UCSD-AML1 (cell line): ENCODE data around the gene TFF1.
A peak's percentile ranks its signal among the peaks of the same experiment; 100 is the strongest.
"Not testable (repeated sequence)": the region's sequence is repeated elsewhere in the genome, so short reads cannot be mapped to it uniquely, and the experiment has no call there.

Experiments used
- DNase-seq: peaks from one replicate; lab custom pipeline; 2025; ENCODE audit not compliant: unreplicated experiment; lab: John Stamatoyannopoulos, UW

Gene TFF1

GRCh38 chr21:42366292-42367010 is at the start of gene TFF1:
Gene TFF1, minus strand, starts transcription at chr21:42366535. Its CDS starts 40 bp downstream, at chr21:42366495.
- no peak for DNase-seq

GRCh38 chr21:42414928-42415769 is 48.8 kb upstream of the TFF1 start:
- DNase-seq: peak; percentile 54

GRCh38 chr21:42414553-42414927 is 48.2 kb upstream of the TFF1 start:
- DNase-seq: no peak

- no peak for DNase-seq
These were observed 47.7 kb upstream of the TFF1 start for GRCh38 chr21:42414066-42414465.

- DNase-seq: no peak
These were observed 47.2 kb upstream of the TFF1 start for GRCh38 chr21:42413500-42413899.

GRCh38 chr21:42413093-42413492 is 46.8 kb upstream of the TFF1 start:
- DNase-seq: no peak

GRCh38 chr21:42412636-42412933 is 46.2 kb upstream of the TFF1 start:
- no peak for DNase-seq

- DNase-seq: no peak
These were observed 45.7 kb upstream of the TFF1 start for GRCh38 chr21:42411891-42412635.

- DNase-seq: peak; percentile 23
These were observed 45.0 kb upstream of the TFF1 start for GRCh38 chr21:42411197-42411869.

GRCh38 chr21:42409366-42409765 is 43.0 kb upstream of the TFF1 start:
- DNase-seq: no peak

GRCh38 chr21:42408718-42409117 is 42.4 kb upstream of the TFF1 start:
- DNase-seq: not testable (repeated sequence)

GRCh38 chr21:42407476-42407875 is 41.1 kb upstream of the TFF1 start:
- DNase-seq: no peak

- no peak for DNase-seq
These were observed 40.5 kb upstream of the TFF1 start for GRCh38 chr21:42406866-42407265.

- no peak for DNase-seq
These were observed 39.9 kb upstream of the TFF1 start for GRCh38 chr21:42406201-42406621.

- DNase-seq: no peak
These were observed 39.0 kb upstream of the TFF1 start for GRCh38 chr21:42405064-42406013.

GRCh38 chr21:42404539-42404938 is 38.2 kb upstream of the TFF1 start:
- DNase-seq: no peak

GRCh38 chr21:42403611-42404231 is 37.4 kb upstream of the TFF1 start, which contains the start of gene UBASH3A:
Gene UBASH3A, plus strand, starts transcription at chr21:42403902. Its CDS starts 44 bp downstream, at chr21:42403946.
- DNase-seq: peak; percentile 29

GRCh38 chr21:42401820-42402251 is 35.5 kb upstream of the TFF1 start:
- no peak for DNase-seq

GRCh38 chr21:42401154-42401553 is 34.8 kb upstream of the TFF1 start:
- DNase-seq: no peak
